ENCODE measurements around the gene ANKRD28.

The ANKRD28 gene

DNA sequence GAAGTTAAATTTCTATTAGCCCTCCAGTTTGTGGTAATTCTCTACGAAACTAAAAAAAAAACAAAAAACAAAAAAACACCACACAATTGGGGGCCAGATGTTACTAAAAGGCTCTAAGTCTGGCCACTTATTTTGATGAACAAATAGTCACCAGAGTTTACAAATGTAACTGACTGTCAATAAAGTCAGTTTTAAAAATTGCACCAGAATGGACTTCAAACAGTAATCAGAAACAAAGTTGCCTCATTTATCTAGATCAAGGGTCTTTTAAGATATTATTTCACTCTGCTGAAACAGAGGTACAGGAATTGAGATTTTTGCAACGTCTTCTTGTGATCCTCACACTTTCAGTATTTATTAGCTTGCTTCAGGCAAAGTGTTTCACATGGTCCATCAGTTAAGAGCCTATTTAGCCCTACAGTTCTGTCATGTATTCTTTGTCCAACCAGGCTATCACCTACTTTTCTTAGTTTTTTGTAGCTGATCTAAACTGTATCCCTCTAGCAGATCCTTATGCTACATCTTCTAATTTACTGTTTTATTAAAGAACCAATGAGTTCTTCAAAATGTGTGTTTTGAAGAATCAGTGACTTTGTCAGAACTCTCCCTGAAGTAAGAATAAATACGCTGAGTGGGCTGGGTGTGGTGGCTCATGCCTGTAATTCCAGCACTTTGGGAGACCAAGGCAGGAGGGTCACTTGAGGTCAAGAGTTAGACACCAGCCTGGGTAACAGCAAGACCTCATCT, 74.7 kb downstream of the ANKRD28 start:
- no peak for DNase-seq (ENCODE audit: low spot score)

DNA sequence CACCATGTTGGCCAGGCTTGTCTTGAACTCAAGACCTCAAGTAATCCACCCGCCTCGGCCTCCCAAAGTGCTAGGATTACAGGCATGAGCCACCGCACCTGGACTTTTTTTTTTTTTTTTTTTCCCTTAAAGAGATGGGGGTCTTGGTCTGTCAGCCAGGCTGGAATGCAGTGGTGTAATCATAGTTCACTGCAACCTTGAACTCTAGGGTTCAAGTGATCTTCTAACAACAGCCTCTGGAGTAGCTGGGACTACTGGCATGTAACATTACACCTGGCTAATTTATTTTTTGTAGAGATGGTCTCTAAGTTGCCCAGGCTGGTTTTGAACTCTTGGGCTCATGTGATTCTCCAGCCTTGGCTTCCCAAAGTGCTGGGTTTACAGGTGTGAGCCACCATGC, 81.6 kb downstream of the ANKRD28 start:
- no peak for DNase-seq (ENCODE audit: low spot score)

DNA sequence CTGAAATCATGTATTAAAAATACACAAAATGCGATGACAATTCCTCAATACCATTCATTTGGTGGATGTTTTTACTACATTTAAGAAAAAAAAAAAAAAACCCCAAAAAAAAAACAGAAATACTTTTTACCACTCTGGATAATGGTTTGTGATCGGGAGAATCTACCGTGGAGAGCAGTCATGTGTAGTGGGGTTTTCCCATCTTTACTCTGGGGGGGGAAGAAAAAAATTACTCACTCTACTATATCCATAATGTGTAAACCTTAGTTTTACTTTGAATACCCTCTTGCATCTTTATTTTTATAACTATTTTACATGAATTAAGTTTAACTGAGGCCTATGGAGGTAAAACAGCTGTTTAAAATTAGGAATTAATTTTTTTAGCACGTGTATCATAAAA, 83.3 kb downstream of the ANKRD28 start:
- DNase-seq (ENCODE audit: low spot score), result no peak

DNA sequence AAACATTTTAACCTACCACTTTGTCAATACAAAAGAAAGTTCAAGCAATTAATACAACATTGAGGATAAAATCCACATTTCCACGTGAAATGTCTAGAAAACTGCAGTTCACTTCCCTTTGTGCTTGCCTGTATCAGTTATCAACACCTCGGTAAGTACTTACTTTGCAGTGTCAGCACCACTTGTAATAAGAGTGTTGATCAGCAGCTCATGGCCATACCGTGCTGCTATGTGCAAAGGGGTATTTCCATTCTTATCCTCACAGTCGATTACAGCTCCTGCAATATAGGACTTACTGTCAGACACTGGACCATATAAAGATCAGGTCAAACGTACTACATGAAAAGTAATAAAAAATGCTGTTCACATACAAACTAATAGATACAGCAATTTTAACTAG, 84.4 kb downstream of the ANKRD28 start:
- DNase-seq (ENCODE audit: low spot score), result no peak

DNA sequence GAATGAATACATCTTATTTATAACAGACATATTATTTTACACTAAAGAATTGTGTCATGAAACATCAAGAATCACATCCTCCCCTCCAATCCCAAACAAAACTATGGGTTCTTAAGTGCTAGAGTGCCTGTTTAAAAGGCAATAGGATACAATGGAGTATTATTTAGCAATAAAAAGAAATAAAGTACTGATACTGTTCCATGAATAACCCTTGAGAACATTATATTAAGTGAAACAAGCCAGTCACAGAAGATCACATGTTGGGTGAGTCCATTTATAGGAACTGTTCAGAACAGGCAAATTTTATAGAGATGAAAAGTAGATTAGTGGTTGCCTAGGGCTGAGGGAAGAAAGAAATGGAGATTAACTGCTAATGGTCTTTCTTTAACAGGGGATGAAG, 86.5 kb downstream of the ANKRD28 start:
- no peak for DNase-seq (ENCODE audit: low spot score)

DNA sequence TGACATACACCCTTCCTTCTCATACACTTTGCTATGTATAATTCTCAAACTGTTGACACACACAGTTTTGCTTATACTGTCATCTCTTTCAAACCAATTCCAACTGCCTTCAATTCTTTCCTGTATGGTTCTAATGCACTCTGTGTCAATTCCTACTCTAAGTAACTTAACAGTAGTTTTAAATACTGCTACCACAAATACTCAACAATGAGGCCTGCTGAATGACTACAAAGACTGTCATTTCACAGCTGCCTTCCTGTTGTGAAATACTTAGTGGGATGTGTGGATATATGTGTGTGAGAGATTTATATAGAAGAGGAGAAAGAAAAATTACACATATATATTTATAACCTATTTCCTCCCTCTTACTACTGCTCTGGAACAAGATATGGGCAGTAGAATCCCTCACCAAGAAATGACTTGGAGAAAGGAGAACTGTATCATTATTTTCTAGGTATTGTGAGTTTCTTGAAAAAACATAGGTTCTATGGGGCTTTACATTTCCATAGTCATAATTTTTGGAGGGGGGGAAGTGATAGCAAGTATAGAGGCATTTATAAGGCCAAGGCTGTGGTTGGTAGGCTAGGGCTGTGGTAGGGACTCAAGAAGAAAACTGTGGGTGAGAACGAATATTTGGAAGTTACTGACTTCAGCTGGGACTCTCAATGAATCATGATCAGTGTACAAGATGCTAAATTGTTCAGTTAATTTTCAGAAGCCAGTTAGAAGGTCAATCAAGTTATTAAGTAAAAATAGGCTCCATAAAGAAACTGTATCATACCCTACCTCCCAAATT, 88.7 kb downstream of the ANKRD28 start:
- no peak for DNase-seq (ENCODE audit: low spot score)

DNA sequence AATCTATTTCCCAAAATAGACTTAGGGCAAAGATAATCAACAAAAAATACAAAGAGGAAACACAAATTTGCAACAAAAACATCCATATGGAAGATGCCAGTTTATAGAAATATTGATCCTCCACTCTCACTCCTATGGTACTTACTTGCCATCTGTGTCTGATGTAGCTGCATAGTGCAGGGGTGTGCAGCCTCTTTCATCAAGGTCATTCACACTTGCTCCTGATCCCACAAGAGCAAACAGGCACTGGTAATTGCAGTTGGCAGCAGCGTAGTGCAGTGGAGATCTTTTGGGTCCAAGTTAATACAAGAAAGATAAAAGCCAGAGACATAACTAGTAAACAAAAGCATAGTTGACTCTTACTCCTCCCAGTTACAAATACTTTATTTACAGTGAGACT, 90.0 kb downstream of the ANKRD28 start:
- DNase-seq (ENCODE audit: low spot score), result no peak

DNA sequence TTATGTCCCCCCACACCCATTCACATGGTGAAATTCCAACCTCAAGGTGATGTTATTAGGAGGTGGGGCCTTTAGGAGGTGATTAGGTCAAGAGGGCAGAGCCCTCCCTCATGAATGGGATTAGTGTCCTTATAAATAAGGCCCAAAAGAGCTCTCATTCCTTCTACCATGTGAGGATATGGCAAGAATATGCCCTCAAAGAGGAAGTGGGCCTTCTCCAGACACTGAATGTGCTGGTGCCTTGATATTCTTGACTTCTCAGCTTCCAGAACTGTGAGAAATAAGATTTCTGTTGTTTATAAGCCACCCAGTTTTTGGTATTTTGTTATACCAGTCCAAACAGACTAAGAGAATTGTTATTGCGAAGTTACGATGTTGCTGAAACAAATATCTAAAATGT, 94.4 kb downstream of the ANKRD28 start:
- no peak for DNase-seq (ENCODE audit: low spot score)

DNA sequence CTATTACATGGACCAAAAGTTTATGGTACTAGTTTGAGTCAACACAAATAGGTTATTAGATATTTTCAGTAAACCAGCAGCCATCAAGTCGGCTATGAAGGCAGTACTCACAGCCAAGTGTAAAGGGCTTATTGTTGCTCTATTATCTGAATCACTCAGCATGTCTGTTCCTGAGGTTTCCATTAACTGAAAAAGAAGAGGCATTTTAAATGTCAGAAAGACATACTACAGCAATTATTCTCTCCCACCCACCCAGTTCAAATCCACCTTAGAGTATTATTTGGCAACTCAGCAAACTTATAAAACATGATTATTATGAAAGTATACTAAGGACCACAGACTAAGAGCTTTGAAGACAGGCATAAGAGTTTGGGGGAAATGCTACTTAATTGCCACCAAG, 103.2 kb downstream of the ANKRD28 start:
- no peak for DNase-seq (ENCODE audit: low spot score)

DNA sequence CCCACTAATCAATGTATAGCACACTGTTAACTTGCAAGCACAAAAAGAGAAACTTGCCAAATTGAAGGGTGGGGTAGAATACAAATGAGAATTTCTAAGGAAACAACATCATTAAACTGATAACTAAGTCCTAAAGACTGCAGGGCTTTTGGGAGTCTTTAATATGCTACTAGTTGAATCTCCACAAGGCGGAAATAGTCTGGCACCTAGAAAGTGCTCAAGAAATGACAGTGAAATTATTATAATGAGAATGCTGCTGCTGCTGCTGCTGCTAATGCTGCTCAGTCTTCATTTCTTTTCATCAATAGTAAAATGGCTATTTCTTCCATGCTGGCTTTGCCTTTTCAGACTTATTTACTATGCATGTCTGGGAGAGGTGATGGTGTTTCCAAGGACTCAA, 104.4 kb downstream of the ANKRD28 start:
- DNase-seq (ENCODE audit: low spot score), result no peak

DNA sequence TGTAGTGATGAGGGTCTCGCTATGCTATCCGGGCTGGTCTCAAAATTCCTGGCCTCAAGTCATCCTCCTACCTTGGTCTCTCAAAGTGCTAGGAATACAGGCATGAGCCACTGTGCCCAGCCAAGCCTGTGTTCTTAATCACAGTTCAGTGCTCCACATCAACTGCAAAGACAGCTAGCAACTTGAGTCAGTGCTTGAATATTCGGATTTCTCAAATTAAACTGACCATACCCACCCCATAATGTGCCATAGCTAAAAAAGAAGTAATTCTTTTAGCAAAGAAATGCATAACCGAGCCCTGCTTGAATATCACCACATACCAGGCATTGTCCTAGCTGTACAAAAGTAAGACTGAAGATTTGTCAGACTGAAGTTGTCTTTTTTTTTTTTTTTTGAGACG, 107.0 kb downstream of the ANKRD28 start:
- no peak for DNase-seq (ENCODE audit: low spot score)

DNA sequence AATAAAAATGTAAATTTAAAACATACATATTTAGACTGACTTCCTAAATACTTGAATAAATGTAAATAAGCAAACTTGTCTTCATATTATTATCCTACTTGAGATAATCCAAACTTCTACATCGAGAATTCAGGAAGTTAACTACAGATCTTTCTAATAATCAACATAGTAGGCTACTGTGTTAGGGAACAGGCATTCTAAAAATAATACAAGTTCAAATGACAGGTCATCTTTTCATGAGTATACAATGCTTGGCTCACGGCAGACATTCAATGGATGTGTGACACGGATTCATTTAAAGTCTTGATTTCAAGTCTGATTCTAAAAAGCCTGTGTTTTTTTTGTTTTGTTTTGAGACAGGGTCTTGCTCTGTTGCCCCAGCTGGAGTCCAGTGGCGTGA, 107.5 kb downstream of the ANKRD28 start:
- DNase-seq (ENCODE audit: low spot score), result no peak

DNA sequence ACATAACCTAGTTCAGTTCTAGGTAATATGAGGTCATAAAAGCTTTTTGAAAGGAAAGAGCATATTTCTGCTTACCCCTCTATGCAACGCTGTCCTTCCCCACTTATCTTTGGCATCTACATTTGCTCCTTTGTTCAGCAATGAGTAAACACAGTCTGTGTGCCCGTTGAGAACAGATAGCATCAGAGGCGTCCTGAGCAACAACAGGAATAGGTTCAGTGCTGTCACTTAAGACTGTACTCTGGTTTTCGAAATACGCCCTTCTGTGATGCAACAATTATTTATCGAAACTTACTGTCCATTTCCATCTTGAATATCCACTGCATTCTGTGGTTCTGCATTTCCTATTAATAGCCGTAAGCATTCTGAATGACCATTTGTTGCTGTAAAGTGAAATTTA, 111.9 kb downstream of the ANKRD28 start:
- DNase-seq (ENCODE audit: low spot score), result peak; percentile 69

DNA sequence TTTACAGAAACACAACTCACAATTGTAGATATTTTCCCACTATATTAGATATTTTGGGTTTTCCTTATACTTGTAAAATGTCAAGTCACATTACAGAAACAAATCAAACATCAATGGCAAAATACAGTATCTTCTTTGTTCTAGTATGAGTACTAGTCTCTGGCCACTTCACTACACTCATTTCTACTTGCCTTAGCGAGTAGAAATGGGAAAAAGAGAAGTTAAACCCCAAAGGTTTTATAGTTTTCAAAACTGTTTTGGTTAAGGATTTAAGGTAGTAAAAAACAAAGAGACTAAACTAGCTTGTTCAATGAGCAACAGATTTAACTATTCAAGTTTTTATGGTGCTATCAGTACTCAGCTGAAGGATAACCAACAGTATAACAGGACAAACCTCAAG, 114.5 kb downstream of the ANKRD28 start:
- DNase-seq (ENCODE audit: low spot score), result no peak

DNA sequence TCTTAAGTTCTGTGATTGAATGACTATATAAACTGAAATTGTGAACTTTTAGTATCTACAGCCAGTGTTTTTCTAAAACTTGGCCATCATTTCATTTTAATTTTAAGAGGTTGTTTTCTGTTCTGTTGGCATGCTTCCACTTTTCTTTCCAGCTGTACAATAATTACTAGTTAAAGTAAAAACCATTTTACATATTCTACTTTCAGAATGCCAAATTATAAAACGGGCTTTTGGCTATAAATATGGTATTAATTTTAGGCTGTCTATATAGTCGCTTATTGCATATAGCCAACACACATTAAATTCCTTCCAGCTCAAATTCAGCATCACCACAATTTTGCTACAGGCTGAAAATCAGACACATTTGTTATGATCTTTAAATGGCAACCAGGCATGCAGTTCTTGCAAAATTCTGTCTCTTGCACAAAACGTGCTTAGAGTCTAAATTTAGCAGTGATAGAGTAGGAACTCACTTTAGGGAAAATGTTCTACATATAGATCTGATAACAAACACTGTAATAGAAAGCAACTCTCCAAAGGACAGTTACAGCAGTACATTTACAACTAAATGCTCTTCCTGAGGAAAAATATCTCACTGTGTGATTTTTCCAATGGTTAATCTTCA, 115.1 kb downstream of the ANKRD28 start:
- DNase-seq (ENCODE audit: low spot score), result no peak

DNA sequence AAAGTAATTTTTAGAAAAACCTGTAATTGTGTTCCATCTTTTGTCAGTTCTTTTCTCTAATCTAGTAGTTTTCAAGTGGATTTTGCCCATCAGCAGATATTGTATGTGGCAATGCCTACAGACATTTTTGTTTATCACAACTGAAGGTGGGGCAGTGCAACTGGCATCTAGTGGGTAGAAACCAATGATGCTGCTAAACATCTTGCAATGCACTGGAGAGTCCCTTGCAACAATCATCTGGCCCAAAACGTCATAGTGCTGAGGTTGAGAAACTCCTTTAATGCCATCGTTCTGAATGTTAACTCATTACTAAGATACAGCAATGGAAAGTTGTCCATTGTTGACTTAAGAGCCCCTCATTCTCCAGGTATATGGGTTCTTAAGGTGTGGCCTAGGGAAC, 116.1 kb downstream of the ANKRD28 start:
- DNase-seq (ENCODE audit: low spot score), result no peak

DNA sequence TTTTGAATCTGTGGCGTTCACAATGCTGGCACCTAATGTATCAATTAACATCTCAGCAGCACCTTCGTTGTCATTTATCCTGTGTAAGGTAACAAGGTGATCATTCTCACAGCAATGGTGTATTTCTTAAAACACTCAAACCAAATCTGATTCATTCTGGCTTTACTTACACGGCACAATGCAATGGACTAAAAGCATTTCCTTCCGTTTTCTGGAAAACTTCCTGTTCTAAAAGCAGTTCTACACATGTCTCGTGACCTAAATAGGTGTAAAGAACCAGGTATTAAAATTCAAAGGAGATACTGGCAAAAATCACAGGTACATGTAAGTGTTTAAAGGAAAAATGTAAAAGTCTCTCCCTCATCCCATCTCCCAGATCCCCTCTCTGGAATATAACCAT, 118.5 kb downstream of the ANKRD28 start:
- no peak for DNase-seq (ENCODE audit: low spot score)

DNA sequence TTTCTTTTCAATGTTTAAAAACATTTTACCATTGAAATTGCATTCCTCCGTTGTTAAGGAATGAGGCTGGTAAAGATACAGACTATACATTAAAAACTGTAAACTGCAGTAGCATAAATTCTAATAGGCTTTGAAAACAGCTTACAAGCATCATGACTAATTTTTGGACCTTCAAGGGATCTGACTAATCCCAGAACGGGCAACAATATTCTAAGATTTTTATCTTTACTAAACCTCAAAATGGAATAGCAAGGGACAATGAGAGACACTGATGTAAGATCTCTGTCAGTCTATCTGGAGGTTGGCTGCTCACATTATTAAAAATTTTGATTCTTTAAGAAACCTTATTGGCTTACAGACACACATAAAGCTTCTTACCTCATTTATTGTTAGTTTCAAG, 121.5 kb downstream of the ANKRD28 start:
- peak; percentile 35 for DNase-seq (ENCODE audit: low spot score)

DNA sequence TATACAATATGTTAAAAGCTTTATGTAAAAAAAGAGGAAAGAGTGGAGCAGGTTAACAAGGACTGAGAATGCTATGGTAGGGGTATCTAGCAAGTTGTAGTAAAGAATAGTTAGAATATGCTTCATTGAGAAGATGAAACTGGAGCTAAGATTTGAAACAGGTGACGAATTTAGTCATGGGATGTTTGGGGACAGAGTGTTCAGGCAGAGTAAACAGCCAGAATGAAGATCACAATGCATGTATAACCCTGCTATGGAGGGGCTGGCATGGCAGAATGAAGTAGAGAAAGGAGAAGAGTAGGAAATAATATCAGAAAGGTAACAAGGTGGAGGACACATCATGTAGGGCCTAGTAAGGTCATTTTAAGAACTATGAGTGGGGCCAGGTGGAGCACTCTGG, 124.2 kb downstream of the ANKRD28 start:
- no peak for DNase-seq (ENCODE audit: low spot score)

DNA sequence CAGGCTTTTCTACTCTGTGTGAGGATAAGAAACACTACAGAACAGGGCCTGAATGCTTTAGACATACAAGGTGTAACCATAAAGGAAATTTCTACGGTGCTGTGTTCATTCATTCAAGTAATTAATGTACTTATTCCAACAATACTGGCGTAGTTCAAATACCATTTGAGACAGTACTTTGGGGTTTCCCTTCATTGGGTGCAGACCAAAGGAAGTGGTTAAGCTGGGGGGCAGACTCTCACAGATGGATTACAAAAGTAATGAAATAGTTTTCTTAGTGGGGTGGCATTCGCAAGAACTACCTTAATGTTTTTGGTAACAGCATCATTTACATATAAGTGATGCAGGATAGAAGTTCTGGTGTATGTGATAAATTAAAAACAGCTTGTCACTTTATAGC, 130.3 kb downstream of the ANKRD28 start:
- DNase-seq (ENCODE audit: low spot score), result peak; percentile 29

DNA sequence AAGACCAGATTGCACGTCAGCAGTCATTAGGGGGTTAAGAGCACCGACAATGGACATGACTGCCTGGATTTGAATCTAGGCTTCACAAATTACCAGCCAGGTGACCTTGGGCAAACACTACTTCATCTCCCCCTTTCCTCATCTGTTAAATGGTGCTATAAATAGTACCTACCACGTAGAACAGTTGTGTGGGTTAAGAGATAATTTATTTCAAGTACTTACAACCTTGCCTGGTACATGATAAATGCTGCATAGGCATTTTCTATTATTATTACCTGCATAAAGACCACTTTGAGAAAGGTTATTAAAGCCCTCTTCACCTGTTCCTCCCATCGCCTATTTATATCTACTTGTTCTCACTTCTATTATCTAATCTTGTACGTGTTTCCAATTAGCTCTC, 131.5 kb downstream of the ANKRD28 start:
- no peak for DNase-seq (ENCODE audit: low spot score)

DNA sequence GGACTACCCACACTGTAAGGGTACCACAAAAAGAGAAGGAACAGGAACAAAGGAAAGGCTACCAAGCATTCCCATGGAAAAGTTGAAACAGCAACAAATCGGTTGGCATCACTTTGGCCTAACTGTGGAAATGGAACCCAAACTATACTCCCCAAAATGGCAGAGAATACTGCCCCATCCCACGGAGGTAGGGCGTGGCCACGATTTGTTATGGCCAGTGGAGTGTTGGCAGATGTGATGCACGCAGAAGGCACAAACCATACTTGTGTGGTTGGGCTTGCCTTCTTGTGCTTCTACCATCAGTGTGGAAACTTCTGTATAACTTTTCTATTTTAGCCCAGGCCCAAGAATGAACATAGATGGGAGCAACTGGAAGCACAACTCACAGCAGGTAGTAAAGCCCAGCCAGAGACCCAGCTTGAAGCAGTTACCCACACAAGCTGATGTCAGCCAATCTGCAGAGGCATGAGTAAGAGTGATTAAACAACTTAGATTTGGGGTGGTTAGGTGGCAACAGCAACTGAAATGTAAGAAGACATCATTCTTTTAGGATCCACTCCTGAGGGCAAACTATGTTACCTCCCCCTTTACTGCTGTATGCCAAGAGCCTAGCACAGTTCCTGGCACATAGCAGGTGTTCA, 132.1 kb downstream of the ANKRD28 start:
- no peak for DNase-seq (ENCODE audit: low spot score)

DNA sequence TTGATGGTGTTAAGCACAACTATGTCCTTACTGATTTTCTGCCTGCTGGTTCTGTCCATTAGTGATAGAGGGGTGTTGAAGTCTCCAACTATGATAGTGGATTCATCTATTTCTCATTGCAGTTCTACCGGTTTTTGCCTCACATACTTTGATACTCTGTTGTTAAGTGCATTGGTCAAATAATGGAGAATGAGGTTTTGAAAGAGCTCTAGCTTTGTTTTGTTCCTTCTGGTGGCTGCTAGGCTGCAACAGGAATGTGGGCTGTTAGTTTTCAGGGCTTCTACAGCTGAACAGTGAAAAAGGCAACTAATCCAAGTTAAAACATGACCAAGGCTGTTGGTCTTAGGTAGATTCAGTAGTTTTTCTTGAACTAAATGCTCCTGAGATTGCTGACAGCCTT, 133.6 kb downstream of the ANKRD28 start:
- no peak for DNase-seq (ENCODE audit: low spot score)
